GM12892 (cell line): ENCODE measurements around the gene CMIP.

ENCODE experiments used
- POLR2A ChIP-seq: IDR thresholded peaks from 2 replicates; pipeline ENCODE4 v1.6.1; 2011; ENCODE audit warnings: low read depth, low read length, control low read depth
- POLR2AphosphoS5 ChIP-seq: IDR thresholded peaks from 2 replicates; pipeline ENCODE4 v1.6.1; 2011; ENCODE audit warnings: low read depth, low read length, control low read depth

GRCh38 chr16:81526199-81526598 is 81.6 kb downstream of the CMIP start:
- TF ChIP-seq POLR2AphosphoS5 (no peak), POLR2A (no peak)
